IMR-90 (cell line): ENCODE data around the gene TULP3. TPM values are rescaled to one million over a fixed set of nuclear protein-coding genes. Genes with fewer than 3 reads are reported as not detected.

ENCODE experiments used
- ATAC-seq: fragments of 200-7000 bp; cut with Tn5 transposase; 2 replicates; pipeline ENCODE4 v1.9.1; 2020; ENCODE audit warnings: low read depth, mild to moderate bottlenecking, moderate library complexity
- BruUV-seq: library from RNA; stranded (reverse); fragments of 400-500 nt; replicated peaks from 2 replicates; lab custom pipeline; 2021; lab: Mats Ljungman, UMichigan
- CTCF ChIA-PET: fragments of 300-600 bp; formaldehyde crosslinking; extraction: SDS; loops from one replicate; lab custom pipeline; 2021; ENCODE audit warnings: antibody characterized with exemption; lab: Yijun Ruan, JAX
- POLR2A ChIA-PET: fragments of 300-600 bp; sonication (Branson Sonifier 250); formaldehyde crosslinking; loops from one replicate; lab custom pipeline; 2022; ENCODE audit warnings: antibody characterized with exemption; ENCODE audit not compliant: unreplicated experiment; lab: Charles Lee
- DNase-seq: peaks from one replicate; pipeline ENCODE4 v3.0.0; 2013
- H2AFZ ChIP-seq: replicated peaks from 2 replicates; pipeline ENCODE3; 2013; ENCODE audit warnings: low read length, mild to moderate bottlenecking; ENCODE audit not compliant: poor library complexity
- H2AK5ac ChIP-seq: 2 replicates; pipeline ENCODE4 v1.6.1; 2013; ENCODE audit warnings: low read depth, low read length, inconsistent platforms
- H2AK9ac ChIP-seq: replicated peaks from 2 replicates; pipeline ENCODE3; 2013; ENCODE audit warnings: mild to moderate bottlenecking, low read depth, low read length, moderate library complexity; ENCODE audit not compliant: poor library complexity
- H2BK120ac ChIP-seq: 2 replicates; pipeline ENCODE4 v1.6.1; 2013; ENCODE audit warnings: low read depth, low read length, inconsistent platforms
- H2BK15ac ChIP-seq: 3 replicates; pipeline ENCODE4 v1.6.1; 2013; ENCODE audit warnings: low read depth, low read length, inconsistent platforms
- H2BK20ac ChIP-seq: 2 replicates; pipeline ENCODE4 v1.6.1; 2013; ENCODE audit warnings: low read depth, mild to moderate bottlenecking, inconsistent platforms, low read length, moderate library complexity
- H2BK5ac ChIP-seq: 2 replicates; pipeline ENCODE4 v1.6.1; 2013; ENCODE audit warnings: mild to moderate bottlenecking, low read depth, low read length, inconsistent platforms; ENCODE audit not compliant: poor library complexity, severe bottlenecking
- H3K14ac ChIP-seq: replicated peaks from 2 replicates; pipeline ENCODE4 v1.6.1; 2013; ENCODE audit warnings: low read depth, low read length, inconsistent platforms
- H3K18ac ChIP-seq: 2 replicates; pipeline ENCODE4 v1.6.1; 2013; ENCODE audit warnings: low read depth, low read length, control low read depth
- H3K23ac ChIP-seq: 2 replicates; pipeline ENCODE4 v1.6.1; 2013; ENCODE audit warnings: low read depth, low read length, inconsistent platforms
- H3K27ac ChIP-seq: 2 replicates; pipeline ENCODE4 v1.5.1; 2013; ENCODE audit warnings: mild to moderate bottlenecking, control low read depth, low read length; ENCODE audit not compliant: insufficient read depth
- H3K27me3 ChIP-seq: 2 replicates; pipeline ENCODE4 v1.6.1; 2013; ENCODE audit warnings: low read length; ENCODE audit not compliant: control insufficient read depth, insufficient read depth
- H3K36me3 ChIP-seq: 2 replicates; pipeline ENCODE4 v1.6.1; 2013; ENCODE audit warnings: low read length, mixed read lengths; ENCODE audit not compliant: control insufficient read depth, insufficient read depth
- H3K4ac ChIP-seq: 2 replicates; pipeline ENCODE4 v1.6.1; 2013; ENCODE audit warnings: low read depth, low read length, inconsistent platforms
- H3K4me1 ChIP-seq: 2 replicates; pipeline ENCODE4 v1.6.1; 2013; ENCODE audit warnings: low read length, mixed read lengths; ENCODE audit not compliant: control insufficient read depth, insufficient read depth
- H3K4me2 ChIP-seq: 2 replicates; pipeline ENCODE4 v1.6.1; 2013; ENCODE audit warnings: low read depth, mild to moderate bottlenecking, control low read depth, low read length, moderate library complexity
- H3K4me3 ChIP-seq: 2 replicates; pipeline ENCODE4 v1.5.1; 2013; ENCODE audit warnings: low read depth, mild to moderate bottlenecking, control low read depth, low read length, moderate library complexity; ENCODE audit not compliant: insufficient read depth
- H3K56ac ChIP-seq: 2 replicates; pipeline ENCODE4 v1.6.1; 2013; ENCODE audit warnings: low read length, inconsistent platforms; ENCODE audit not compliant: insufficient read depth; ENCODE audit errors: extremely low read depth
- H3K79me1 ChIP-seq, 2 experiments: 2 replicates each; pipeline ENCODE4 v1.6.1; 2013; ENCODE audit warnings: low read length in 2 of 2, inconsistent platforms in 1 of 2, low read depth in 1 of 2
- H3K9ac ChIP-seq: 2 replicates; pipeline ENCODE4 v1.6.1; 2013; ENCODE audit warnings: low read depth, low read length, control low read depth
- H3K9me1 ChIP-seq: 2 replicates; pipeline ENCODE4 v1.6.1; 2013; ENCODE audit warnings: low read length, inconsistent platforms; ENCODE audit not compliant: insufficient read depth
- H3K9me3 ChIP-seq: 2 replicates; pipeline ENCODE4 v1.6.1; 2013; ENCODE audit warnings: low read length; ENCODE audit not compliant: control insufficient read depth, insufficient read depth
- H4K20me1 ChIP-seq: 2 replicates; pipeline ENCODE4 v1.6.1; 2013; ENCODE audit warnings: low read length, inconsistent platforms; ENCODE audit not compliant: insufficient read depth
- H4K5ac ChIP-seq: 2 replicates; pipeline ENCODE4 v1.6.1; 2013; ENCODE audit warnings: mild to moderate bottlenecking, low read depth, low read length, control low read depth
- H4K8ac ChIP-seq, 2 experiments: 2 replicates each; pipeline ENCODE4 v1.6.1; 2013; ENCODE audit warnings: low read depth in 2 of 2, low read length in 2 of 2, control low read depth in 1 of 2, inconsistent platforms in 1 of 2
- H4K91ac ChIP-seq: 2 replicates; pipeline ENCODE4 v1.6.1; 2013; ENCODE audit warnings: low read depth, low read length, inconsistent platforms; ENCODE audit not compliant: insufficient read depth
- BHLHE40 ChIP-seq: fragments of 150-350 bp; IDR thresholded peaks from 2 replicates; pipeline ENCODE4 v1.6.1; 2016; ENCODE audit warnings: mild to moderate bottlenecking, low read depth, low read length
- MAZ ChIP-seq: IDR thresholded peaks from 2 replicates; pipeline ENCODE4 v1.6.1; 2012; ENCODE audit warnings: low read depth, mild to moderate bottlenecking, low read length, improper control_type of control experiment, moderate library complexity, borderline replicate concordance
- MXI1 ChIP-seq: IDR thresholded peaks from 2 replicates; pipeline ENCODE4 v1.6.1; 2012; ENCODE audit warnings: low read depth, mild to moderate bottlenecking, low read length, moderate library complexity, borderline replicate concordance
- RAD21 ChIP-seq: IDR thresholded peaks from 2 replicates; pipeline ENCODE4 v1.6.1; 2012; ENCODE audit warnings: low read length, improper control_type of control experiment
- RFX5 ChIP-seq: IDR thresholded peaks from 2 replicates; pipeline ENCODE4 v1.8.0; 2012; ENCODE audit warnings: low read depth, mild to moderate bottlenecking, low read length, moderate library complexity
- WGBS, 2 experiments: methylation state at CpG; one replicate each; pipeline versions ENCODE4 v1.1.5 to v1.1.7; 2013; ENCODE audit warnings: missing lambda C conversion rate in 2 of 2; ENCODE audit not compliant: insufficient read length in 1 of 2; ENCODE audit errors: extremely low coverage in 2 of 2; 5-methylcytosine and 5-hydroxymethylcytosine counted together
- dilution Hi-C: fragments of 300-500 bp; cut with HindIII; formaldehyde crosslinking; loops from one replicate; pipeline ENCODE4 v1.14.3; 2018; ENCODE audit warnings: low sequenced_read_pairs; ENCODE audit not compliant: unreplicated experiment
- in situ Hi-C: fragments of 300-500 bp; cut with MboI; formaldehyde crosslinking; loops from 3 replicates; pipeline ENCODE4 v1.14.3; 2019; ENCODE audit warnings: low sequenced_read_pairs, inconsistent platforms, mixed read lengths
- intact Hi-C: fragments of 100-400 bp; cut with micrococcal nuclease; formaldehyde crosslinking; loops from 2 replicates; pipeline ENCODE4 v1.10.0; 2022
- polyA plus RNA-seq, 3 experiments: library from polyadenylated mRNA; depleted of rRNA; stranded (reverse); fragments of >200 nt; gene quantifications; 2 replicates each; pipeline ENCODE4 v1.2.3, GENCODE V29; 2012; ENCODE audit warnings: low replicate concordance in 1 of 3
- total RNA-seq: library from RNA; depleted of rRNA; stranded (reverse); fragments of >200 nt; gene quantifications from 2 replicates; pipeline ENCODE4 v1.2.3, GENCODE V29; 2012

Gene TULP3
- total and polyA plus RNA-seq, 2 of the 4 experiments (the other 2 are of a cell fraction) = 35.2 to 35.5 TPM

GRCh38 chr12:2949411-2949810 lies 58.7 kb downstream of the TULP3 start:
- no peaks in the 10 kb centered on the region for H3K79me1 ChIP-seq
- no peak overlapping the region for H3K23ac ChIP-seq
- H3K4me2 ChIP-seq = no peak overlapping the region
- 0 out of 2 replicates have a peak, but pooled peaks cover 4% of the 10 kb centered on the region for H4K20me1 ChIP-seq
- peaks cover under 1% of the 10 kb centered on the region; the same call in 1 of the 2 replicates for H3K4me1 ChIP-seq
- POLR2A ChIA-PET = no interaction called here
- H2BK5ac ChIP-seq = no peak overlapping the region
- no peak overlapping the region for H3K9ac ChIP-seq
- no peak overlapping the region for H3K14ac ChIP-seq
- H3K18ac ChIP-seq = no peak overlapping the region
- no peak overlapping the region for H3K56ac ChIP-seq
- intact Hi-C loops = no loop called here
- no peaks in the 10 kb centered on the region for H3K27me3 ChIP-seq
- no peak overlapping the region for H4K8ac ChIP-seq
- H3K9me3 ChIP-seq = no peaks in the 10 kb centered on the region
- no peak overlapping the region for H4K5ac ChIP-seq
- no peak overlapping the region for H2BK20ac ChIP-seq
- WGBS, 2 experiments = 57% methylated on average over 2 of the region's 4 CpGs; no CpG with 5 or more reads in 1 of the 2 experiments
- H2AK9ac ChIP-seq = no peak overlapping the region
- no peaks in the 10 kb centered on the region for H3K36me3 ChIP-seq
- ATAC-seq = no peak
- H3K4me3 ChIP-seq = no peak overlapping the region
- dilution Hi-C loops = no loop called here
- DNase-seq = no peak
- BruUV-seq = no TSS peak
- 0 out of 2 replicates have a peak, but pooled peaks cover 3% of the 10 kb centered on the region for H3K9me1 ChIP-seq
- CTCF ChIA-PET = no interaction called here
- in situ Hi-C loops = no loop called here
- no peak overlapping the region for H2BK15ac ChIP-seq
- H2BK120ac ChIP-seq = no peak overlapping the region
- no peak overlapping the region for H3K4ac ChIP-seq
- H3K27ac ChIP-seq = no peak overlapping the region
- TF ChIP-seq MAZ (no peak), MXI1 (no peak), RAD21 (no peak), RFX5 (no peak), BHLHE40 (no peak)
- no peak overlapping the region for H2AK5ac ChIP-seq
- H4K91ac ChIP-seq = no peak overlapping the region
- no peak overlapping the region for H2AFZ ChIP-seq
